Caco-2 (cell line): ENCODE results near the gene BAG3. TPM values are rescaled to one million over a fixed set of nuclear protein-coding genes. Genes with fewer than 3 reads are reported as not detected.
A peak's percentile ranks its signal among the peaks of the same experiment; 100 is the strongest.

ENCODE experiments used
- BruUV-seq: library from RNA; stranded (reverse); fragments of 400-500 nt; replicated peaks from 2 replicates; lab custom pipeline; 2021; lab: Mats Ljungman, UMichigan
- CTCF ChIA-PET: fragments of 300-600 bp; sonication (Branson Sonifier 250); formaldehyde crosslinking; loops from one replicate; lab custom pipeline; 2022; ENCODE audit warnings: antibody characterized with exemption; lab: Charles Lee
- POLR2A ChIA-PET: fragments of 300-600 bp; sonication (Branson Sonifier 250); formaldehyde crosslinking; loops from one replicate; lab custom pipeline; 2022; ENCODE audit warnings: antibody characterized with exemption; lab: Charles Lee
- DNase-seq, 2 experiments: peaks; one replicate each; pipeline versions ENCODE4 v3.0.0 to v3.0.0-alpha.2; 2020 to 2022
- H3K27me3 ChIP-seq: replicated peaks from 2 replicates; pipeline ENCODE4 v1.6.0; 2011; ENCODE audit warnings: low read length; ENCODE audit not compliant: control insufficient read depth, insufficient read depth
- H3K36me3 ChIP-seq: 2 replicates; pipeline ENCODE4 v1.5.1; 2011; ENCODE audit warnings: low read length; ENCODE audit not compliant: control insufficient read depth, insufficient read depth
- H3K4me1 ChIP-seq: fragments of 250-450 bp; sonication (Bioruptor Pico); 2 replicates; pipeline ENCODE4 v1.5.1; 2020; ENCODE audit warnings: mild to moderate bottlenecking
- H3K4me3 ChIP-seq: 2 replicates; pipeline ENCODE4 v1.5.1; 2011; ENCODE audit warnings: low read depth, mild to moderate bottlenecking, control low read depth, low read length
- H3K9me3 ChIP-seq: fragments of 250-450 bp; sonication (Bioruptor Pico); 2 replicates; pipeline ENCODE4 v1.5.1; 2020; ENCODE audit warnings: mild to moderate bottlenecking, moderate library complexity
- H3K27ac Mint-ChIP-seq: one replicate; pipeline ENCODE4 v1.8.0; 2022; ENCODE audit warnings: mixed read lengths; ENCODE audit not compliant: unreplicated experiment
- H3K27me3 Mint-ChIP-seq: one replicate; pipeline ENCODE4 v1.8.0; 2022; ENCODE audit warnings: mixed read lengths; ENCODE audit not compliant: insufficient read depth, unreplicated experiment
- H3K36me3 Mint-ChIP-seq: one replicate; pipeline ENCODE4 v1.8.0; 2022; ENCODE audit warnings: mild to moderate bottlenecking, mixed read lengths; ENCODE audit not compliant: insufficient read depth, unreplicated experiment
- H3K4me1 Mint-ChIP-seq: one replicate; pipeline ENCODE4 v1.8.0; 2022; ENCODE audit warnings: low read depth, mixed read lengths; ENCODE audit not compliant: unreplicated experiment
- H3K4me3 Mint-ChIP-seq: one replicate; pipeline ENCODE4 v1.8.0; 2022; ENCODE audit warnings: mild to moderate bottlenecking, moderate library complexity, mixed read lengths; ENCODE audit not compliant: unreplicated experiment
- H3K9me3 Mint-ChIP-seq: one replicate; pipeline ENCODE4 v1.8.0; 2022; ENCODE audit warnings: mixed read lengths; ENCODE audit not compliant: unreplicated experiment
- CTCF ChIP-seq, 2 experiments: fragments of 200-600 bp in 1 of 2; IDR thresholded peaks; 1 replicate in 1 of 2; 2 replicates in 1 of 2; pipeline versions ENCODE4 v1.5.1 to v1.8.0; 2011 to 2022; ENCODE audit warnings: antibody characterized with exemption in 1 of 2, control low read depth in 1 of 2, inconsistent platforms in 1 of 2, low read depth in 1 of 2, low read length in 1 of 2, mild to moderate bottlenecking in 1 of 2, moderate library complexity in 1 of 2; ENCODE audit not compliant: insufficient read depth in 1 of 2, severe bottlenecking in 1 of 2, unreplicated experiment in 1 of 2
- intact Hi-C: fragments of 100-400 bp; cut with micrococcal nuclease; formaldehyde crosslinking; loops from one replicate; pipeline ENCODE4 v1.10.0; 2022; ENCODE audit not compliant: unreplicated experiment
- total RNA-seq: library from RNA; stranded (reverse); gene quantifications from 2 replicates; pipeline ENCODE4 v1.2.3, GENCODE V29; 2022

The BAG3 gene
- total RNA-seq, 1 experiment from 2014 or later: 30.7 TPM

GRCh38 chr10:119668461-119668860 lies 17.3 kb downstream of the BAG3 start:
- intact Hi-C loops: no loop called here
- Histone ChIP-seq H3K9me3 (no peaks in the 10 kb centered on the region), H3K4me3 (no peak overlapping the region), H3K4me1 (peaks cover 46% of the 10 kb centered on the region), H3K27me3 (no peaks in the 10 kb centered on the region), H3K36me3 (peaks cover 2% of the 10 kb centered on the region)
- no peak for DNase-seq
- TF ChIP-seq CTCF (IDR thresholded peaks at IDR 0.05; ENCODE audit: insufficient read depth in 1 of 2, low read depth in 1 of 2, low read length in 1 of 2, severe bottlenecking in 1 of 2, unreplicated experiment in 1 of 2): no peak
- no TSS peak for BruUV-seq
- Mint-ChIP-seq H3K27me3 (no peaks in the 10 kb centered on the region), H3K9me3 (no peaks in the 10 kb centered on the region), H3K36me3 (peaks cover 41% of the 10 kb centered on the region), H3K4me1 (peaks cover 51% of the 10 kb centered on the region), H3K4me3 (no peak overlapping the region), H3K27ac (peak overlapping the region; percentile 94)
- ChIA-PET POLR2A (interaction anchor here (1.1 kb wide), 1 partner anchor 17 kb away, joined by 5 read pairs; the partner anchor contains the start of gene BAG3), CTCF (no interaction called here)

DNA sequence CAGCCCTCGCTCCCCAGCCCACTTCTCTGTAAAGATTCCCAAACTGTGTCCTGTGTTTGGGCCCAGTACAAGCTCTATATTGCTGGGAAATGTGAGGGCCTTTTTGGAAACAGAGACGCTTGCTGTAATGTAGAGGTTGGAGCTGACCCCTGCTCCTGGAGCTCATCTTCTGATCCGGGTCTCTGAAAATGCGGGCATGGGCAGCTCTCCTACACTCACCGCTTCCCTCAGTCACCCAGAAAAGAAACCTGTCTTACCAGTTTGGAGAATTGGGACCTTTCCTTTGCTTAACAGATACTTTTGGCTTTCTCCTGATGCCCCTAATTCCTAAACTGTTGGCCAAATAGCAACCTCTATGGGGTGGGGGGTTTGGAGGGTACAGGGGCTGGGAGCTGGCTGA lies 18.2 kb downstream of the BAG3 start:
- Histone ChIP-seq H3K36me3 (peaks cover 2% of the 10 kb centered on the region), H3K27me3 (no peaks in the 10 kb centered on the region), H3K4me1 (peaks cover 37% of the 10 kb centered on the region), H3K9me3 (no peaks in the 10 kb centered on the region), H3K4me3 (no peak overlapping the region)
- POLR2A ChIA-PET: no interaction called here
- CTCF ChIA-PET: no interaction called here
- intact Hi-C loops: no loop called here
- peak overlapping the region; percentile 8 for H3K27ac Mint-ChIP-seq
- H3K4me1 Mint-ChIP-seq: peaks cover 42% of the 10 kb centered on the region
- no peak overlapping the region for H3K4me3 Mint-ChIP-seq
- no peaks in the 10 kb centered on the region for H3K9me3 Mint-ChIP-seq
- peaks cover 49% of the 10 kb centered on the region for H3K36me3 Mint-ChIP-seq
- BruUV-seq: no TSS peak
- H3K27me3 Mint-ChIP-seq: no peaks in the 10 kb centered on the region
- TF ChIP-seq CTCF (IDR thresholded peaks at IDR 0.05; ENCODE audit: insufficient read depth in 1 of 2, low read depth in 1 of 2, low read length in 1 of 2, severe bottlenecking in 1 of 2, unreplicated experiment in 1 of 2): no peak
- DNase-seq: no peak

DNA sequence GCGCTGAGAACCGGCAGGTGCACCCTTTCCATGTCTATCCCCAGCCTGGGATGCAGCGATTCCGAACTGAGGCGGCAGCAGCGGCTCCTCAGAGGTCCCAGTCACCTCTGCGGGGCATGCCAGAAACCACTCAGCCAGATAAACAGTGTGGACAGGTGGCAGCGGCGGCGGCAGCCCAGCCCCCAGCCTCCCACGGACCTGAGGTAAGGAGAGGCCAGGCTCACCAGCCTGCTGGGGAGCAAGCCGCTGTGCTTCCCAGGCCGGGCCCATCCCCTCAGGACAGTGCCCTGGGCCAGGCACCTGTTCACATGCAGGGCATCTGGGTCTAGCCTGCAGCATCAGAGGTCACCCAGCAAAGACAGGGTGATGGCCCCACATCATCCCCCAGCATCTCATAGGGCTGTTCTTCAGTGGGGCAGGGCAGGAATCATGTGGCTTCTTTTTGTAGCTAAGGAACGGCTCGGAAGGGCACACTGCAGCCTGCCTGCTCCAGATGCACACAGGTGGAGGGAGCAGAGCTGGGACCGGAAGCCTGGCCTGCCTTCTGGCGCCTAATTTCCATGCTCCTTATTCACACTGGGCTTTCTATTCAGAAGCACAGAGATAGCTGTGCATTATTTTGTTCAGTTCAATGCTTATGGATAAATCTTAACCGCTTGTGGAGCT lies 18.9 kb downstream of the BAG3 start:
- peaks cover 42% of the 10 kb centered on the region for H3K36me3 Mint-ChIP-seq
- no peaks in the 10 kb centered on the region for H3K27me3 ChIP-seq
- TF ChIP-seq CTCF (IDR thresholded peaks at IDR 0.05; ENCODE audit: insufficient read depth in 1 of 2, low read depth in 1 of 2, low read length in 1 of 2, severe bottlenecking in 1 of 2, unreplicated experiment in 1 of 2): no peak
- DNase-seq: no peak
- no peaks in the 10 kb centered on the region for H3K9me3 Mint-ChIP-seq
- H3K4me1 ChIP-seq: peaks cover 33% of the 10 kb centered on the region
- no peaks in the 10 kb centered on the region for H3K9me3 ChIP-seq
- no peaks in the 10 kb centered on the region for H3K27me3 Mint-ChIP-seq
- peaks cover 36% of the 10 kb centered on the region for H3K4me1 Mint-ChIP-seq
- POLR2A ChIA-PET: no interaction called here
- intact Hi-C loops: no loop called here
- BruUV-seq: no TSS peak
- CTCF ChIA-PET: interaction anchor here (0.6 to 0.8 kb wide), 2 partner anchors 68 to 76 kb away, joined by 3 to 9 read pairs; no protein-coding TSS in a partner anchor
- H3K36me3 ChIP-seq: peaks cover 2% of the 10 kb centered on the region
- peak overlapping the region; percentile 8 for H3K27ac Mint-ChIP-seq
- H3K4me3 Mint-ChIP-seq: no peak overlapping the region
- H3K4me3 ChIP-seq: no peak overlapping the region
